CD1c-positive myeloid dendritic cell (primary cell): ENCODE data around the gene OR8G5.
"Not testable (repeated sequence)": the region's sequence is repeated elsewhere in the genome, so short reads cannot be mapped to it uniquely, and the experiment has no call there.

ENCODE experiments used
- DNase-seq: peaks from one replicate; pipeline ENCODE4 v3.0.0-alpha.2; 2016; ENCODE audit errors: extremely low spot score

OR8G5 gene

GRCh38 chr11:124256076-124256475 is at the start of gene OR8G5:
Gene OR8G5, plus strand, starts transcription at chr11:124256376. Its CDS starts 8,556 bp downstream, at chr11:124264932.
- DNase-seq = no peak

- DNase-seq = peak; percentile 32
These were observed 48.9 kb upstream of the OR8G5 start for GRCh38 chr11:124207102-124207792.

- DNase-seq = no peak
These were observed 46.3 kb upstream of the OR8G5 start for GRCh38 chr11:124209824-124210357.

- DNase-seq = no peak
These were observed 45.8 kb upstream of the OR8G5 start for GRCh38 chr11:124210421-124210820.

GRCh38 chr11:124211321-124211720 is 44.9 kb upstream of the OR8G5 start:
- peak; percentile 46 for DNase-seq

GRCh38 chr11:124214027-124214426 is 42.1 kb upstream of the OR8G5 start:
- no peak for DNase-seq

- DNase-seq = no peak
These were observed 37.0 kb upstream of the OR8G5 start for GRCh38 chr11:124219126-124219525.

- no peak for DNase-seq
These were observed 33.8 kb upstream of the OR8G5 start for GRCh38 chr11:124222407-124222806.

- DNase-seq = peak; percentile 85
These were observed 31.4 kb upstream of the OR8G5 start for GRCh38 chr11:124224618-124225423.

- no peak for DNase-seq
These were observed 30.7 kb upstream of the OR8G5 start for GRCh38 chr11:124225471-124225870.

- no peak for DNase-seq
These were observed 22.8 kb upstream of the OR8G5 start for GRCh38 chr11:124233376-124233775.

GRCh38 chr11:124238512-124238911 is 17.7 kb upstream of the OR8G5 start:
- peak; percentile 47 for DNase-seq

GRCh38 chr11:124240621-124241397 is 15.4 kb upstream of the OR8G5 start, which contains the start of gene OR8G1:
Gene OR8G1, plus strand, starts transcription at chr11:124241095. Its CDS starts 8,581 bp downstream, at chr11:124249676.
- DNase-seq = no peak

- DNase-seq = peak; percentile 42
These were observed 6.3 kb upstream of the OR8G5 start for GRCh38 chr11:124249869-124250268.

GRCh38 chr11:124265041-124265440 is 8.9 kb downstream of the OR8G5 start:
- DNase-seq = peak; percentile 49

GRCh38 chr11:124270886-124271285 is 14.7 kb downstream of the OR8G5 start:
- not testable (repeated sequence) for DNase-seq

GRCh38 chr11:124274000-124274399 is 17.8 kb downstream of the OR8G5 start:
- no peak for DNase-seq

- DNase-seq = no peak
These were observed 19.9 kb downstream of the OR8G5 start for GRCh38 chr11:124276081-124276480.

- no peak for DNase-seq
These were observed 21.0 kb downstream of the OR8G5 start for GRCh38 chr11:124277207-124277606.

GRCh38 chr11:124277804-124278203 is 21.6 kb downstream of the OR8G5 start:
- no peak for DNase-seq

GRCh38 chr11:124278261-124278660 is 22.1 kb downstream of the OR8G5 start:
- no peak for DNase-seq
